ENCODE results near the gene SLC8A1. TPM values are rescaled to one million over a fixed set of nuclear protein-coding genes. Genes with fewer than 3 reads are reported as not detected.

SLC8A1 gene
- total RNA-seq, 2 experiments from 2014 or later: 0.44 to 1.1 TPM

DNA sequence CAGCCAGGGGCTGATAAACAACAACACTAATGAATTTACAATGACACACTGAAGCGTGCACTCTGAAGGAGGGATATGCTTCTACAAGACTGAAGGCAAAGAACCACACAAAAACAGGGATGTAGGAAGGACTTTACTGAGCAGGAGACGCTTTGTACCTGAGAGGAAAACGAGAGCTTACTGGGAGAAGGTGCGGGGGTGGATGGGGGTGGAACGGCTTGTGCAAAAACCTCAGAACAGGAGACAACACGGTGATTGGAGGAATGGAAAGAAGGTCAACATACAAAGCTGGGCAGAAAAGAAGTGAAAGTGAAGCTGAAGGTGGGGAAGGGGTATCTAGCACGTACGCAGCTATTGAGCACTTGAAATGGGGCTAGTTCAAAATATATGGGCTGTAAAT is 93.1 kb downstream of the SLC8A1 start:
- Mint-ChIP-seq H3K4me3 (no peak overlapping the region), H3K27ac (no peak overlapping the region), H3K4me1 (no peaks in the 10 kb centered on the region), H3K36me3 (no peaks in the 10 kb centered on the region), H3K27me3 (no peaks in the 10 kb centered on the region), H3K9me3 (ENCODE audit: low read depth) (no peaks in the 10 kb centered on the region)
- DNase-seq: no peak
- no peak for ATAC-seq
- CTCF ChIA-PET: no interaction called here

- H3K4me1 Mint-ChIP-seq: no peaks in the 10 kb centered on the region
- no peaks in the 10 kb centered on the region for H3K36me3 Mint-ChIP-seq
- no peaks in the 10 kb centered on the region for H3K27me3 Mint-ChIP-seq
- no peaks in the 10 kb centered on the region for H3K9me3 Mint-ChIP-seq (ENCODE audit: low read depth)
- no peak overlapping the region for H3K4me3 Mint-ChIP-seq
- H3K27ac Mint-ChIP-seq: no peak overlapping the region
- CTCF ChIA-PET: no interaction called here
- no peak for ATAC-seq
- no peak for DNase-seq
Measured at GRCh38 chr2:40357667-40358066, 94.2 kb downstream of the SLC8A1 start.

DNA sequence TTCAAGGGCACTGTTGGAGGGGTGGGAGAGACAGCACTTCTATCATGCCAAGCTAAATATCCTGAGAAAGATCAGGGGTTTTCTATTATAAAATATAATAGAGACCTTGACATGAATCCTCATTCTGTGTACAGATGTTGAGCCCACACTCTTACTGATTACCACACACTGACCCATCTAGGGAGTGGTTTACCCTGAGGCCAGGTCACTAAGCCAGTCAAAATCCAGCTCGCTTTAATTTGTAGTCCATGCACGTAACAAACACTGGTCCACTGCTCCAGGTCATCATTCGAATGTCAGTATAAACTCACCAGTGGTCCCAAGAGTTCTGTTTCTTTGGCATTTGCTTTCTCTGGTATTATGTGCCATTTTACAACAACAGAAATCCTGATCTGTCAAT is 96.4 kb downstream of the SLC8A1 start:
- CTCF ChIA-PET: no interaction called here

DNA sequence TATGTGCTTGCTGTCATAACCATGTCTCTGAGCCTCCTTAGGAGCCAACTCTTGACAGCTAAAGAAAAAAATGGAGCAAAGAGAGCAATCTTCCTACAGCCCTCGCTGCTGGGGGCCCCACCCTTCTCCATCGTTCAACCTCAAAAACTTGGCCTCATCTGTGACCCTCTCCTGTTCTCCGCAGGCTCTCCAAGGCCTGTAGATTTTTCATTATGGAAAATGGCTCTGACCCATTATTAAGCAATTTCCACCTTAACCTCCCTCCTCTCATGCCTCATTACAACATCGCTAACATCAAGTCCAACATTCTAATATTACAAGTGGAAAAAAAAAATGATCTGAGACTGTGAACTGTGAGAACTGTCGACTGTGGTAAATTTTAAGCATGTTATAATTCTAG is 98.7 kb downstream of the SLC8A1 start:
- no peaks in the 10 kb centered on the region for H3K27me3 Mint-ChIP-seq

More for the DNA sequence above, 96.4 kb downstream of the SLC8A1 start:
- H3K9me3 Mint-ChIP-seq (ENCODE audit: low read depth): no peaks in the 10 kb centered on the region
- no peak overlapping the region for H3K27ac Mint-ChIP-seq
- H3K36me3 Mint-ChIP-seq: no peaks in the 10 kb centered on the region
- DNase-seq (no peak), ATAC-seq (no peak)
- no peak overlapping the region for H3K4me3 Mint-ChIP-seq
- H3K27me3 Mint-ChIP-seq: no peaks in the 10 kb centered on the region
- no peaks in the 10 kb centered on the region for H3K4me1 Mint-ChIP-seq

GRCh38 chr2:40352703-40353099 is 99.2 kb downstream of the SLC8A1 start:
- Mint-ChIP-seq H3K4me1 (no peaks in the 10 kb centered on the region), H3K4me3 (no peak overlapping the region), H3K36me3 (no peaks in the 10 kb centered on the region), H3K27me3 (no peaks in the 10 kb centered on the region), H3K9me3 (ENCODE audit: low read depth) (no peaks in the 10 kb centered on the region), H3K27ac (no peak overlapping the region)
- CTCF ChIA-PET: no interaction called here
- DNase-seq (no peak), ATAC-seq (no peak)

More for the DNA sequence above, 98.7 kb downstream of the SLC8A1 start:
- ATAC-seq (no peak), DNase-seq (no peak)
- Mint-ChIP-seq H3K27ac (no peak overlapping the region), H3K9me3 (ENCODE audit: low read depth) (no peaks in the 10 kb centered on the region), H3K4me3 (no peak overlapping the region), H3K4me1 (no peaks in the 10 kb centered on the region), H3K36me3 (no peaks in the 10 kb centered on the region)
- CTCF ChIA-PET: no interaction called here

GRCh38 chr2:40352041-40352702 is 99.7 kb downstream of the SLC8A1 start:
- no peaks in the 10 kb centered on the region for H3K27me3 Mint-ChIP-seq
- DNase-seq (no peak), ATAC-seq (no peak)
- no peaks in the 10 kb centered on the region for H3K4me1 Mint-ChIP-seq
- H3K9me3 Mint-ChIP-seq (ENCODE audit: low read depth): no peaks in the 10 kb centered on the region
- H3K36me3 Mint-ChIP-seq: no peaks in the 10 kb centered on the region
- H3K4me3 Mint-ChIP-seq: no peak overlapping the region
- CTCF ChIA-PET: no interaction called here
- H3K27ac Mint-ChIP-seq: no peak overlapping the region

DNA sequence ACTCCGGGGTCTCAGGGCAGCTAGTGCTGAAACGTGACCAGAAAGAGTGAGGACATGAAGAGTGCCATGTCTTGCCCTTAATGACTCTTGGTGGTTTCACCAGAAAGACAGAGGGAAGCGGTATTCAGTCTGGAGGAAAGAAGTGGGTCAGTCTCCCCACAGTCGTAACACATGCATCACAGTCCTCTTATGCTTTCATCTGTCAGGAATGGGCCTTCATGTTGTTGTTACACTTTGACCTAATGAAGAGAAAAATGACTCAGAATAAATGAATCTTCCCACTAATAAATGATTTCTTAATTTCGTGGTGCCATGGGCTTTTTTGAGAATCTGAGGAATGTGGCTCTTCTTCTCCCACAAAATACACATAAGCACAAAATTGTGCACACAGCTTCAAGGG is 103.2 kb downstream of the SLC8A1 start:
- DNase-seq: no peak
- H3K4me1 Mint-ChIP-seq: no peaks in the 10 kb centered on the region
- no peak for ATAC-seq
- CTCF ChIA-PET: no interaction called here
- no peak overlapping the region for H3K27ac Mint-ChIP-seq
- H3K9me3 Mint-ChIP-seq (ENCODE audit: low read depth): no peaks in the 10 kb centered on the region
- H3K36me3 Mint-ChIP-seq: no peaks in the 10 kb centered on the region
- H3K27me3 Mint-ChIP-seq: no peaks in the 10 kb centered on the region
- H3K4me3 Mint-ChIP-seq: no peak overlapping the region

GRCh38 chr2:40348038-40348437 is 103.9 kb downstream of the SLC8A1 start:
- CTCF ChIA-PET: no interaction called here
- no peaks in the 10 kb centered on the region for H3K9me3 Mint-ChIP-seq (ENCODE audit: low read depth)
- no peaks in the 10 kb centered on the region for H3K27me3 Mint-ChIP-seq
- no peak overlapping the region for H3K4me3 Mint-ChIP-seq
- no peak overlapping the region for H3K27ac Mint-ChIP-seq
- ATAC-seq: no peak
- H3K4me1 Mint-ChIP-seq: no peaks in the 10 kb centered on the region
- DNase-seq: no peak
- no peaks in the 10 kb centered on the region for H3K36me3 Mint-ChIP-seq

- no peak for ATAC-seq
- CTCF ChIA-PET: no interaction called here
- Mint-ChIP-seq H3K27me3 (no peaks in the 10 kb centered on the region), H3K4me1 (no peaks in the 10 kb centered on the region), H3K4me3 (no peak overlapping the region), H3K36me3 (no peaks in the 10 kb centered on the region), H3K9me3 (ENCODE audit: low read depth) (no peaks in the 10 kb centered on the region), H3K27ac (no peak overlapping the region)
- DNase-seq: no peak
Measured at GRCh38 chr2:40346535-40347354, 105.1 kb downstream of the SLC8A1 start.

- Mint-ChIP-seq H3K4me1 (no peaks in the 10 kb centered on the region), H3K27ac (no peak overlapping the region), H3K36me3 (no peaks in the 10 kb centered on the region), H3K9me3 (ENCODE audit: low read depth) (no peaks in the 10 kb centered on the region), H3K27me3 (no peaks in the 10 kb centered on the region), H3K4me3 (no peak overlapping the region)
- CTCF ChIA-PET: no interaction called here
- ATAC-seq (no peak), DNase-seq (no peak)
Measured at GRCh38 chr2:40344364-40344763, 107.5 kb downstream of the SLC8A1 start.

DNA sequence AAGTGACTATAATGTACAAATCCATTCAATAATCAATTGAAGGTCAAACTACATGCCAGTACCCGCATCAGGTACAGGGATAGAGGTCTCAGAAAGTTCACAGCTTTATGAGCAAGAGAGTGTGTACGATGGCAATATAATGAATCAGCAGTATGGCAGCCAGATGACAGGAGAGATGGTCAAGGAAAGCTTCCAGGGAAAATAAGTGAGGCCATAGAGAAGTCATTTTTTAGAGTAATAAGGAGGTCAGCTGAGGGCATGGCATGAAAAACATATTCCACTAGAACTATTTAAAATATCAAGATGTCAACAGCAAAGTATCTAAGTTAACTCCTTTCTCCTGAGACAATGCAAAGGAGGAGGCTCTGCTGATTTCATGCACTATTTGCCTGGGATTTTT is 108.0 kb downstream of the SLC8A1 start:
- Mint-ChIP-seq H3K27me3 (no peaks in the 10 kb centered on the region), H3K4me1 (no peaks in the 10 kb centered on the region), H3K27ac (no peak overlapping the region), H3K36me3 (no peaks in the 10 kb centered on the region), H3K9me3 (ENCODE audit: low read depth) (no peaks in the 10 kb centered on the region), H3K4me3 (no peak overlapping the region)
- CTCF ChIA-PET: no interaction called here
- ATAC-seq (no peak), DNase-seq (no peak)

GRCh38 chr2:40341198-40341597 is 110.7 kb downstream of the SLC8A1 start:
- no peak for ATAC-seq
- CTCF ChIA-PET: no interaction called here
- Mint-ChIP-seq H3K27me3 (no peaks in the 10 kb centered on the region), H3K9me3 (ENCODE audit: low read depth) (no peaks in the 10 kb centered on the region), H3K36me3 (no peaks in the 10 kb centered on the region), H3K27ac (no peak overlapping the region), H3K4me3 (no peak overlapping the region), H3K4me1 (no peaks in the 10 kb centered on the region)
- no peak for DNase-seq

- Mint-ChIP-seq H3K4me1 (no peaks in the 10 kb centered on the region), H3K27me3 (no peaks in the 10 kb centered on the region), H3K4me3 (no peak overlapping the region), H3K36me3 (no peaks in the 10 kb centered on the region), H3K9me3 (ENCODE audit: low read depth) (no peaks in the 10 kb centered on the region), H3K27ac (no peak overlapping the region)
- CTCF ChIA-PET: interaction anchor here (0.5 kb wide), 1 partner anchor 30 kb away, joined by 3 read pairs; no protein-coding TSS in a partner anchor
- ATAC-seq (no peak), DNase-seq (no peak)
Measured at GRCh38 chr2:40339026-40339425, 112.9 kb downstream of the SLC8A1 start.

- no peak for ATAC-seq
- CTCF ChIA-PET: no interaction called here
- Mint-ChIP-seq H3K36me3 (no peaks in the 10 kb centered on the region), H3K4me3 (no peak overlapping the region), H3K27ac (no peak overlapping the region), H3K4me1 (no peaks in the 10 kb centered on the region), H3K9me3 (ENCODE audit: low read depth) (no peaks in the 10 kb centered on the region), H3K27me3 (no peaks in the 10 kb centered on the region)
- no peak for DNase-seq
Measured at GRCh38 chr2:40332191-40332826, 119.6 kb downstream of the SLC8A1 start.

Measured in activated CD8-positive, alpha-beta memory T cell treated with anti-CD3 and anti-CD28 coated beads, Interleukin-2, amount 10 ng/mL, durations not matched to agents 7 days and 5 days (primary cell).